CD4-positive, alpha-beta T cell treated with Interleukin-4 for 1 hour (primary cell): ENCODE measurements around the gene CA7.

Source experiments
- DNase-seq, 2 donors: peaks; one replicate each; pipeline ENCODE4 v3.0.0-alpha.2; 2020 to 2022

The CA7 gene

GRCh38 chr16:66844342-66845079 is at the start of gene CA7:
Gene CA7, plus strand, starts transcription at chr16:66844414. Its CDS starts 74 bp downstream, at chr16:66844488.
- DNase-seq, result no peak

- DNase-seq, result no peak
Measured at GRCh38 chr16:66798161-66798560, 46.1 kb upstream of the CA7 start.

- no peak for DNase-seq
Measured at GRCh38 chr16:66800856-66801255, 43.4 kb upstream of the CA7 start.

GRCh38 chr16:66801320-66802105 is 42.7 kb upstream of the CA7 start, which contains the start of gene TERB1:
Gene TERB1, minus strand, starts transcription at chr16:66801584. Its CDS starts 4,786 bp downstream, at chr16:66796798.
- DNase-seq, result no peak

- DNase-seq, result no peak
Measured at GRCh38 chr16:66802159-66802558, 42.1 kb upstream of the CA7 start.

GRCh38 chr16:66809765-66810164 is 34.4 kb upstream of the CA7 start:
- DNase-seq, result no peak

GRCh38 chr16:66810391-66810790 is 33.8 kb upstream of the CA7 start:
- DNase-seq, result no peak

GRCh38 chr16:66811043-66811442 is 33.2 kb upstream of the CA7 start:
- DNase-seq, result no peak

- no peak for DNase-seq
Measured at GRCh38 chr16:66814734-66815133, 29.5 kb upstream of the CA7 start.

- DNase-seq, result no peak
Measured at GRCh38 chr16:66824006-66824405, 20.2 kb upstream of the CA7 start.

GRCh38 chr16:66830422-66831404 is 13.5 kb upstream of the CA7 start, which contains the start of gene NAE1:
Gene NAE1, minus strand, starts transcription at chr16:66830976. Its CDS starts 77 bp downstream, at chr16:66830899.
- peak; percentile 89 to 90 for DNase-seq

GRCh38 chr16:66832190-66832589 is 12.0 kb upstream of the CA7 start:
- no peak for DNase-seq

- no peak for DNase-seq
Measured at GRCh38 chr16:66832661-66833305, 11.4 kb upstream of the CA7 start.

GRCh38 chr16:66834746-66835145 is 9.5 kb upstream of the CA7 start:
- no peak for DNase-seq

- DNase-seq, result no peak
Measured at GRCh38 chr16:66840883-66841282, 3.3 kb upstream of the CA7 start.

GRCh38 chr16:66841366-66841765 is 2.8 kb upstream of the CA7 start:
- DNase-seq, result no peak

- DNase-seq, result no peak
Measured at GRCh38 chr16:66842765-66843164, 1.4 kb upstream of the CA7 start.

GRCh38 chr16:66843191-66843590 is 1.0 kb upstream of the CA7 start:
- no peak for DNase-seq

GRCh38 chr16:66844009-66844341 is 239 bp upstream of the CA7 start:
- no peak for DNase-seq

GRCh38 chr16:66845080-66845410 is 831 bp downstream of the CA7 start:
- no peak for DNase-seq

- DNase-seq, result no peak
Measured at GRCh38 chr16:66845791-66846221, 1.6 kb downstream of the CA7 start.

GRCh38 chr16:66846266-66846665 is 2.1 kb downstream of the CA7 start:
- DNase-seq, result no peak

- no peak for DNase-seq
Measured at GRCh38 chr16:66846831-66847230, 2.6 kb downstream of the CA7 start.
